Suppressor macrophage treated with lipopolysaccharide for 4 hours (primary cell): Measurements from ENCODE around the gene ITPR2.
A peak's percentile ranks its signal among the peaks of the same experiment; 100 is the strongest.
"Not testable (repeated sequence)": the region's sequence is repeated elsewhere in the genome, so short reads cannot be mapped to it uniquely, and the experiment has no call there.

Experiments used
- DNase-seq: peaks from one replicate; pipeline ENCODE4 v3.0.0-alpha.2; 2020

The ITPR2 gene

DNA sequence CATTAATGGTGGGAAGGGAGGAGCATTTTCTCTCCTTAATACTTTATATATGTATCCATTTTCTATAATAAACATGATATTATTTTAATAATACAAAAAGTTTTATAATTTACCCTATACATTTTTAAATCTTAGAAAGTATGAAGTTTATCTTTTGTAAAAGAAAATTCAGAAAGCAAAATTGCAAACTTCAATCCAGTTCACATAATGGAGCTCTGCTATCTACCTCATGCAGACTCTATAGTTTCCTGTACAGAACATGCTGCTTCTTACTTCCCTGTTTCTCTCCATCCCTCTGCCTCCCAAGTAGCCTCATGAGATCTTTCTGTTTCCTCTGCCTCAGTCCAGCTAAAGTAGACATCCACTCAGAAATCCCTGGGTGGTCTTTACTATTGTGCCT, 402.4 kb downstream of the ITPR2 start:
- DNase-seq = not testable (repeated sequence)

DNA sequence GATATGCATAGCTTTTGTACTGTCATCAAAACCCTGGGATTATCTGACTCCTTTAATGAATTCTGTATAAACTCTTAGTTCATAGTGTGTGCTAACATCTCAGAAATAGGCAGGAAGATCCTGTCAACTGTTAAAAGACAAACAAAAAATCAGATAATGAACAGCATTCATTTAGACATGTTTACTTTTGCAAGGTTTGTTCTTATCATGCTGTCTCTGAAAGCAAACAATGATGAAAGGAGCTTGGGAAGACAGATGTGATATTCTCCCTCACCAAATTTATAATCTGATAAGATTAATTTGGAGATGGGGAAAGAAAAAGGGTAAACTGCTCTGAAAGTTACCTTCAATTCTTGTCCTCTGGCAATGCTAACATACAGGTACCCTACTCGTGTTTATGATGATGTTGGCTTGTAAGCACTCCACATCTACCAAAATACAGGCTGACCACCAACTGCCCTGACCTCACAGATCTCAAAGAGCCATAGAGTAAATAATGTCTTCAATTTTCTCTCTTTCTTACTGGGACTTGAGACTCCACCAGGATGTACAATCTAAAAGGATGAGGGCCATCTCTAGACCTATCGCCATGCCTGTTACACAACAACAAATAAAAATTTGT, 403.8 kb downstream of the ITPR2 start:
- no peak for DNase-seq

DNA sequence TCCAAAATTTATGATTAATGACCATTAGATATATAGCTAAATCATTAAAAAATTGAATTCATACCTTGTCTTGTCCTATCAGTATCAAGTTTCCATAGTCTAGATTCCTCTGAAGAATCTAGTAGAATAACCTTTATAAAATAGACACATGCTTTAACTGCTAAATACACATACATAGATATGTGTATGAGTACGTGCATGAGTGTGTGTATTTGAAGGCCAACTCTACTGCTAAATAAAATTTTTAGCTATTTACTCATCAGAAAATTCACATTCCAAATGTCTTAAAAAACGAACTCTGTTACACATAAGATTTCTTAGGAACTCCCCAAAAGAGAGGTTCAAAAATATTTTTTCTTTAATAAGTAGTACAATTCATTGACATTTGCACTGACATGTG, 404.6 kb downstream of the ITPR2 start:
- DNase-seq = no peak

DNA sequence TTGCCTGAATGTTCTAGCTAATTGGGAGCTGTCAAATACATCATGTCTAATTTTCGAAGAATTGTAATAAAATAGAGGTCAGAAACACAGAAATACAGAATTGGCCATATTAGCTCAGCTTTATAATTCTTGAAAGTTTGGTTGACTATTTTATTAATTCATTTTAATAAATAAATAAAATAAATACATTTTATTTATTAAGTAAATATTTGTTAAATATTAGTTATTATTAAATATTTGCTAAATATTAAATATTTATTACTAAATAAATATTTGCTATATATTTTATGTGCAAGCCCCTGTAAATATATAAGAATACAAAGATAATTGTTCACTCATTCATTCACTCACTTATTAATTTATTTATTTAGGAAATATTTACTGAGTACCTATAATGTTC, 406.3 kb downstream of the ITPR2 start:
- DNase-seq = no peak

DNA sequence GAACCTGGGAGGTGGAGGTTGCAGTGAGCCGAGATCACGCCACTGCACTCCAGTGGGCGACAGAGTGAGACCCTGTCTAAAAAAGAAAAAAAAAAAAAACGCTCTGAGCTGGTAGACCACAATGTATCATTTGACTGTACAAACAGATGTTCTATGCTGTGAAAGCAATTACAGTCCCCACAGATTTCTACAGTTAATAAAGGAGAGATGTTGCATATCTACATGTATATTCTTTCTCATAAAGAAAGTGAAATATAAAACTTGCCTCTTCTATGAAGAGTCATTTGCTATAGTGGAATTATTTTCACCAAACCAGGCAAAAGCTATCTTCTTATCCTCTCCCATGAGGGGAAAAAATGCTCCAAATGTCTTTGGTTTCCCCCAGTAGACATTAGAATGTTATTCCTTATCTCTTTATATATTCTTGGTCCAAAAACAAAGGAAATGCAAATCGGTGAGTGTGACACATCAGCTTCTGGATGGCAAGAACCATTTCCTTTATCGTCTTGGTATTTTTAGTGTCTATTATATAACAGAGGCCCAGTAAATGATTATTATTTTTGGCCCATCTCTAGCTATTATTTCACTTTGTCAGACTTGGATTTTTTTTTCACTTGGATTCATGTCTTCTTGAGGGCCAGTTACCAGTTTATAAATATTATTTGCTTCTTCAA, 407.3 kb downstream of the ITPR2 start:
- no peak for DNase-seq

DNA sequence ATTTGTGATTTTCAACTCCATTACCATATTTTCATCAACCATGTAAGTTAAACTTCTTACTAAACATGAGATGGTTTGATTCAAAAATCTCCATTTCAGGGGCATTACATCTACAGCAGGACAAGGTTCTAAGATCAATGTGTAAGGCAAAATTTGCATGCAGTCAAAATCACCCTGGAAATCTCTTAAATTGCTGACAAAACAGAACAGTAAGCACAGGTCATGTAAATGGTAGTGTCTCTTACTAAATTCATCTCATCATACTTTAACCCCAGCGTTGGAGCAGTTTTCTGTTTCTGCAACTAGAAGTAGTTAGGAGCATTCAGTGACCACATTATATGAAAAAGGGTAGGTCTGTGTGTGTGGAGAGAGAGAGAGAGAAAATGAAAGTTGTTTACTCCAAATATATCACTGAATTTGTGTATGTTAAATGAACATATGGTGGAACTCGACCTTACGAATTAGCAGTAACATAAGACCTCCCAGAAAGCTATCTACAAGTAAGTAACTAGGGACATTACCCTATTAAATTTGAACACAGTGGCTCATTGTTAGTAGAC, 410.1 kb downstream of the ITPR2 start:
- no peak for DNase-seq

DNA sequence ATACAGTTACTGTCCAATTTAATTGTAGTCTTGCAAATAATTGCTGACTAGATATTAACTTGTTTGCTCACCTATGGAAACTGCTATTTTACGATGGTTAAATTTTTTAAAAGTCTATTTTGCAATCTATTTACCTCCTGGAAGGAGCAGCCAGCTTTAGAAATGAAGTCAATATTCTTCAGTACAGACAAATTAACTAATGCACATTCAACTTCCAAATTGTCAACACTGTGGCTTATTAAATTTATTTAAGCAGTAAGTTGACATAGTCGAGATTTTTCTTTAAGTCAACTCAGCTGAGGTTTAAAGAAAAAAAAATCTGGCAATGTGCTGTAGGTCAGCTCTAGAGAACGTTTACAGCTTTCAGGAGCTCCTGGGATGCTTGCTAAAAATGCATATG, 416.4 kb downstream of the ITPR2 start:
- no peak for DNase-seq

DNA sequence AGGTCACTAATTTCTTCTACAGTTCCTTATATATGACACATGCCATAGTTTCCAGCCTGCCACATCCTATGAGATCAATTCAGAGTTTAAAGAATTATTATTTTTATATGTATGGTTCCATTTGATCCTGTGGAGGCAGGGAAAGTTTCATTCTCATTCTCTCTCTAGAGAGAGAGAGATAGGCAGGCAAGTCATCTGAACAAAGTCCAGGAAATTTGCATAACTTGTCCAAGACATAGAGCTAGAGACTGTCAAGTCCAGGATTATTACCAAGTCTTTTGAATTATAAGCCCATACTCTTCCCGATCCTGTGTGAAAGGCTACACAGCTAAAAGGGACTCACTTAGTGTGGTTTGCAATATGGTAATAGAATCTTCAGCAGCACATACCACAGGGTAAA, 422.3 kb downstream of the ITPR2 start:
- DNase-seq = no peak

DNA sequence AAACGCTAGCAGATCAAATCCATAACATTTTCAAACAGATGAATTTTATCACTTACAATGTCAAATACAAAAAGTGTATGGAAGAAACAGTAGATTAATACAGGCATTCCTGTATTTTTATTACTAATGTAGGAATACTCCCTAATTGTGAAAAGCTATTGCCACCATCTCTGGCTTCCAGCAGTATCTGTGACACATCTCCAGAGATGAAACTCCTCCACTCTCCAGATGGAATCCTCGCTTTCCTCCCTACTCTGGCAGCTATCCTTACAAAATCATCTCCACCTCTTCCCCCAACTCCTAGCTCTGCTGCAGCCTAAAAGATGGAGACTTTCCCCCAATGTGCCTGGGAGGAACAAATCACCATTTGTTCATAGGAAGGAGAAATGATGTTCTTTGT, 426.2 kb downstream of the ITPR2 start:
- no peak for DNase-seq

DNA sequence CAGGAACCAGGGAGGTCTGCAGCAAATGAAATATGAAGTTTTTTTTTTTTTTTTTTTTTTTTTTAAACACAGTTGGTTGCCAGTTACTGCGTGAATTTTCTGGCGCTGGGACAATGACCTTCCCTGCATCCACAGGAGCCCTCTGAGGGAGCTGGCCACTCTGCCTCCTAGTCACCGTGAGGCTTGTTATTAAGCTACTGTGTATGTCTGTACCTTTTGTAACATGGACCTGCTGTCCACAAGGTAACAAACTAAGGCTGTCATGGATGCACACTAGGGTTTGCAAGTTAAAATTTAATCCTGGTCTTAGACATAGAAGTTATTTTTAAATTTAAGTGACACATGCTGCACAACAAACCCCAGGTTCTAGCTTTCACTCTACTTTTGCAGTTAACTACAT, 426.6 kb downstream of the ITPR2 start:
- DNase-seq = no peak

DNA sequence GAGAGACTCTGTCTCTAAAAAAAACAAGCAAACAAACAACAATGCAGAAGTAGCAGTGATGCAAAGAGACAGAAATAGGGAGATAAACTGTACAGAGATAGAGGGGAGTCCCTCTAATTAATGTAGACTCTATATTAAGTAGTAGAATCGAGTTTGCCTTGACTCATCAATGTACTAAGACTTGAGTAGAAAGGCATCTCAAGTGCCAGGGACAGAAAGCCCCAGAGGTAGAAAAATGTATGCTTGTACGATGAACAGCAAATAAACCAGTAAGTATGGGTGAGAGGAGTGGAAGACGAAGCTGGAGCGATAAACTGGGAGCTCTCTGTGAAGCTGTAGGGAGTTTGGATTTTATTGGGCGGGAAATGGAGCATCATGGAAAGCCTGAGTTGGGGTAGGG, 429.4 kb downstream of the ITPR2 start:
- DNase-seq = no peak

DNA sequence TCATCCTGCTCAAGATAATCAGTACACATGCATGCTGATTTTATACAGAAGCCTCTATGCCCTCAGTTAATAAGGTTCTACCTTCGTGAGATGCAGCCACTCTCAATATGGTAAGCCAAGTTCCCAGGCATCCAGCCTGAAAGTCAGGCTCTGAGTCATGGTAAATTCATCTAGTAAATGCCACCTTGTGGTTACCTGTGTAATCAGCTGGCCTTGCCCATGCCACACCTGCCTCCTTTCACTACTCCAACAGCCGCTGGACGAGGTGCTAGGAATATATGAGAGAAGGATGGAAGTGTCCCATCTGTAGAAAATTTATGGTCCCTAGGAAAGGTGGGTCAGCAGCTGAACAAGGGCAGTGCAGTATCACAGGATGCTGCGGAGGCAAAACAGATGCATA, 430.3 kb downstream of the ITPR2 start:
- DNase-seq = no peak

DNA sequence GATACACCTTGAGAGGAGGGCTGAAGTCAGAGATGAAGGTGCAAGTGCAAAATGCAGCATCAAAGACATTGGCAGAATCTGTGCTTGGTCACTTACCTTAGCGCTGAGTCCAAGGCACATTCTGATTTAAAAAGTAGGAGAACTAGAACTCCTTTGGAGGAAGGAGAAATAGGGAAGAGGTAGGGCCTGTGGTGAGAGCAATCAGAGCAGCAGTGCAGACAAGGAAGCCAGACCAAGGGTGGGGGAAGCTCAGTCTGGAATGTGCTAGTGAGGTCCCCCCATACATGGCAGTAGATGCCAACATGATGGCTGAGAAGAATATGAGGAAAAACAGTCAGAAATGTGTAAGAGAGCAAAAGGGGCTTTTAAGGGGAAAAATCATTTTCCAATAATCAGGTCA, 431.1 kb downstream of the ITPR2 start:
- DNase-seq = no peak

DNA sequence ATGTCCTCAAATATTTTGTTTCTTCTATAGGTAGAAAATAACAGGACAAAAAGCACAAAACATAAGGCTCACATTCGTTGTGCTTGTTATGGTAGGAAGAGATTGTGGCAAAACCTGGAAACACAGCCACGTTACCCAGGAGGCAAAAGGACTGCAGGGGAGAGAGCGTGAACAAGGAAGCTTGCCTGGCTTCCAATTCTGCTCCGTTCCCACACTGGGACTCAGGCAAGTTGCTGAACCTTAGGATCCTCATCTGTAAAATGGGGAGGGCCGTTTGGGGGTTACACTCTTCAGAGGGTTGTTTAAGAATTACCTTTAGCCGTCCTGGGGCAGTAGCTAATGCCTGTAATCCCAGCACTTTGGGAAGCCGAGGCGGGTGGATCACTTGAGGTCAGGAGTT, 432.4 kb downstream of the ITPR2 start:
- no peak for DNase-seq

DNA sequence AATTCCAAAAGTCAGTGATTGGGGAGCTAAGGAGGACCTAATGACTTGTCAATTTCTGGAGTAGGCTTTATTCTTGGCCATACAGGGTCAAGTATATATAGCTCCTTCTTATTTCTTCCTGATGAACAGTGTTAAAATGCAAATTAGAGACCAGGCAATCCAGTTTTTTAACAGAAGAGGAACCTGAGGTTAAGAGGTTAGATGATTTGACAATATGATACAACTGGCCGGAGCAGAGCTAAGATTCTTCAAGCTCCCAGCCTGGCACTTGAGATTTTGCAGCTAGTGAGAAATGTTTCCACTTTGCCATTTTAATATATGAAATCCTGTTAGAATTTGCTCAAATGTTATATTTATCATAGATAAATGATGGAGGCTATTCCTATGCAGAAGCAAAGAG, 433.6 kb downstream of the ITPR2 start:
- DNase-seq = peak; percentile 19

DNA sequence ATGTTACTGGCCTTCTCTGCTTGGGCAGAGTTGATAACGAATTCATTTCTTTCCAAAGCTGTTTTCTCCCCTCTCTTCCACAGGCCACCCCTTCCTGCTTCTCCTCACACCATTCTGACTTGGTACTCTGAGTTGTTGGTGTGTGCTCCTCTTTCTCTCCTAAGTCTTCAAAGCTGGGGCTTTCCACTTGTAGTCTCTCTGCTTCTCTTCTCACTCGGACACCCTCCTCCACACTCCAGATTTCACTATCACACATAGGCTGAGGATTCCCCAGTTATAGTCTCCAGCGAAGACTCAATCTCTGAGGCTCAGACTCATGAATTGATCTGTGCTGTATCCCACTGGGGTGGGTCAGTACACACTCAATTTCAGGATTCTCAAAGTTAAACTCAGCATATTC, 436.6 kb downstream of the ITPR2 start:
- no peak for DNase-seq

DNA sequence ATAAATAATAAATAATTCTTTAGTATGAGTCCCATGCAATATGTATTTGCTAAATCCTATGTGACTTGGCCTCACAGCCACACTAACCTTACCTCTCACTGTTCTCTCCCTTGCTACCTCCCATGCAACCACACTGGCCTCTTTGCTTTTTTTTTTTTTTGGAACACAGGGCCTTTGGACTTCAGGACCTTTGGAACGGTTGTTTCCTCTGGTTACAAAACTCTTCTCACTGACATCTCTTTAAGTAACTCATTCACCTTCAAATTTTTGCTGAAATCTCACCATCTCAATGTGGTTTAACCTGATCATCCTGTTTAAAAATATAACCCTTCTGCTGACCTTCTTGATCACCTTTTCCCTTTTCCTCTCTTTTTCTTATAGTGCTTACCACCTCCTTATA, 443.7 kb downstream of the ITPR2 start:
- no peak for DNase-seq

DNA sequence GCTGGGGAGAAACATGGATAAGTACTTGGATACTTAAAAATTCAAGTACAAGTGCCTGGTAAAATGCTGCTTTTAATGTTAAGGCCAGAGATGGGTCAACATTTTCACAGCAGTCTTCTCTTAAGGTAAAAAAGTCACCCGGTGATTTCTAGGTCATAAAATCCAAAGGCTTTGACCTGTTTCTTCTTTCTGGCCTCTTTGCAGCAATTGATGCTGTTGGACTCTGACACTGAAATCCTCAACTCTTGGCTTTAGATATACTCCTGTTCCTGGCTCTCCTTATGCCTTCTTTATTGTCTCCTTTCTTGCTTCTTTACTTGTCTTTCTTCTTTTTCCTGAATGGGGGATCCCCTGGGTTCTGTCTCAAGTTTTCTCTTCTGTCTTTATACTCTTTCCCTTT, 448.5 kb downstream of the ITPR2 start:
- no peak for DNase-seq

DNA sequence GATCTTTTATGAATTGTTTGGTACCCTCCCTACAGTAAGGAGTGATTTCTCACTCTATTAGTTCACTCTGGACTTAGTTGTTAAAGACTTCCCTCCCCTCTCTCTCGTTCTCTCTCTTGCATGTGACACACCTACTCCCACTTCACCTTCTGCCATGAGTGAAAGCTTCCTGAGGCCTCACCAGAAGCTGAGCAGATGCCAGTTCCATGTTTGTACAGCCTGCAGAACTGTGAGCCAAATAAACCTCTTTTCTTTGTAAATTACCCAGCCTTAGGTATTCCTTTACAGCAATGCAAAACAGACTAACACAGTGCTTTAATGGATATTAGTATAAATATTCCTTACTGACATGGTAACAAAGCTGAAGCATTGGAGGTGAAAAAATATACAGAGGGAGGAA, 450.0 kb downstream of the ITPR2 start:
- DNase-seq = no peak

DNA sequence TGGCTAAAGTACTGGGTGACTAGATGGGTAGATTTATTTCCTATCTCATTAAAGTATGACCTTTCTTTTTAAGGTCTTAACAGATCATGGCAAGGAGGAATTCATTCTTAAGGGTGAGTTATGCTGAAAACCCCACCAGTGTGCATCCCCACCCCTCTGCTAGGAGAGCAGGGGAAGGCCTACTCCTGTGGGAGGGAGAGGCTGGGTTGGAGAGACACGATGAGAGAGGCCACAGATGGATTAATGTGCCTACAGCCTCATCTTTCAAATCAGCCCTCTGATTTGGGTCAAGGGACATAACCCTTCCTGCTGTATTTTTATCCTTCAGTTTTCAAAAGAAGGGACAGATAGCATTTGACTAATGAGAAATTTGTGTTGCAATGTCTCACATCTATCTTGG, 452.1 kb downstream of the ITPR2 start:
- no peak for DNase-seq

DNA sequence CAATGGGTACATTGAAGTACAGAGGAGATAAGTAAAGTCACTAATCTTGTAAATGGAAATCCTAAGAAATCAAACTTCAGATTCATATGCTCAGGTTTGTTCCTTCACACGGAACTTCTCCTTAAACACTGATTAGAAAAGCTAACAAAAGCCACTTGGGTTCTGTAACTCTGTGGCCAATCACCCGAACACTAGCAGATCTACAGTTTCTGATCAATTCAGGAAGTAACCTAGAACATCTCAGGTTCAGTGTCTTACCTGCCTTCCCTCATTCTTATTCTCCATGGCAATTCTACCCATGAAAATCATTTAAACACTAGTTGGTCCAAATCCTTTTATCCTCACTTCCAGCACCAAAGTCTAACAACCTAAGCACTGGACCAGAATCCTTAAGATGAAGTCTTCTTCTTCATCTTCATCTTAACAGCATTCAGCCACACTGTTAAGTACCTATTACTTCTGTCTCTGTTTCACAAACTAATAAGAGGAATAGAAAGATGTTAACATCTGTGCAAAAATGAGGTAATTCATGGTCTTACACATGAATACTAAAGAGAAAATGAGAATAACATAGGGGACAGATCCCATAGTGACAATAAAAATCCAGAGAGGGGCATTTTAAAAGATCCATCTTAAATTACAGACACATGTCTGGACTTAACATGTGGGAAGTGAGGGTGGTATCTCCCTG, 453.1 kb downstream of the ITPR2 start:
- DNase-seq = no peak

DNA sequence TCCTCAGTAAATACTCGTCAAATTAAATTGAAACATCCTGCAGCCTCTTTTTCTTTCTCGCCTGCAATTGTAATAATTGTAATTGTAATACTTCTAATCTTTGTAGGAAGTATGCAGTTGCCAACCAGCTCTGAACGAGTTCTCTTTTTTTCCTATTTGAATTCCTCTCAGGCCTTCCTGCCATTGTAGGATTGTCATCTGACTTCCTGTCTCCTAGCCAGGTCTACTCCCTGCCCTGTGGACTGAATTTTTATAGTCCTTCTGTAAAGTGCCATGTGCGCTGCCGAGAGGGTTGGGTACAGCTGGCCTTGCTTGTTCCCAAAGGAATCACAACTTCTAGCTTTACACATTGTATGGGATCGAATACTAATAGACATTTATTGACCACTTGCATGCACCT, 454.3 kb downstream of the ITPR2 start:
- DNase-seq = no peak

DNA sequence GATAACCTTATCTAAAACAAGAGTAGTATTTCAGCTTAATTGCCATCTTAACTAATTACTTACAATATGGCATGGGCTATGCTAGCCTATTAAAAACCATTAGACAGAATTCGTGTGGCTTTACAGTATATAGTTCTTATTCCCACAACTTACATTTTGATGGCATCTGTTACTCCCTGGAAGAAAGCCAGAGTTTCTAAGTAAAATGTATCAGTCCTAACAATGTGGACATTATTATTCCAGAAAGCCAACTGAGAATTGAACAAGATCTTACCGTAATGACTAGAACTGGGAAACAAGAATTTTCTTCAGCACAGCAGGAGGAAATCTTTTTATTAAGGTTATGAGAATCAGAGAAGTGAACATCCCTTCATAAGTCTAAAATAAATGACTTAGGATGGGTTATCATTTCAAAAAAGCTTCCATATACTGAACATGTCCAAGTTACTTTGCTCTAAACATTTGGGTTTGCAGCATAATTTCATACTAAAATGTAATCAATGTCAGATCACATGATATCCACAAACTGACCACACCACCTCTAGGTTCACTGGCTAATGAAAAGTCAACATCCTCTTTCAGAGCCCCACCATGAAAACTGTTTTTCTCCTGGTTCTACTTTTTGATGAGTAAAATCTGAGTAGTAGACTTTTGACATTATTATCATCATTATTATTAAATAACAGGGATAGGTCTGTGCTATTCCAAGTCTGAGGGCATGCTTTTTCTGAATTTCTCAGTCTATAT, 457.9 kb downstream of the ITPR2 start:
- peak; percentile 17 for DNase-seq
